Cardiac muscle cell (in vitro differentiated cells and primary cell): Measurements from ENCODE around the gene IFNGR1. TPM values are rescaled to one million over a fixed set of nuclear protein-coding genes. Genes with fewer than 3 reads are reported as not detected.
A peak's percentile ranks its signal among the peaks of the same experiment; 100 is the strongest.

Experiments used
- DNase-seq, 2 donors: peaks; one replicate each; pipeline versions ENCODE4 v3.0.0 to v3.0.0-alpha.2; 2010 to 2017; ENCODE audit warnings: low read depth in 1 of 2, low spot score in 1 of 2
- H3K27ac ChIP-seq: fragments of 200-600 bp; sonication (generic); 2 replicates; pipeline ENCODE4 v1.5.1; 2016
- H3K27me3 ChIP-seq: fragments of 200-600 bp; sonication (generic); 2 replicates; pipeline ENCODE4 v1.6.0; 2016; ENCODE audit warnings: control low read depth
- H3K36me3 ChIP-seq: fragments of 200-600 bp; sonication (generic); 2 replicates; pipeline ENCODE4 v1.5.1; 2016; ENCODE audit warnings: control low read depth
- H3K4me1 ChIP-seq: fragments of 200-600 bp; sonication (generic); 2 replicates; pipeline ENCODE4 v1.8.1; 2017; ENCODE audit warnings: low read depth, mild to moderate bottlenecking, mixed run types
- H3K4me3 ChIP-seq: fragments of 200-600 bp; sonication (generic); 2 replicates; pipeline ENCODE4 v1.5.1; 2016; ENCODE audit warnings: mild to moderate bottlenecking
- H3K9me3 ChIP-seq: fragments of 200-600 bp; sonication (generic); 2 replicates; pipeline ENCODE4 v1.5.1; 2017; ENCODE audit warnings: low read depth, mild to moderate bottlenecking, control low read depth
- polyA plus RNA-seq: library from polyadenylated mRNA; unstranded; fragments of >200 nt; fragmentation: Nextera tagmentation; extraction: Ambion mirVana; gene quantifications from 2 replicates; pipeline ENCODE4 v1.2.1, GENCODE V29; 2016
- total RNA-seq: library from RNA; depleted of rRNA; stranded (reverse); fragments of >200 nt; gene quantifications from 2 replicates; pipeline ENCODE4 v1.2.3, GENCODE V29; 2016
- TF ChIP-seq, protein P1 (sequence below): IDR thresholded peaks from 2 replicates; pipeline ENCODE4 v1.5.1; 2012; ENCODE audit warnings: low read depth, mild to moderate bottlenecking, low read length

The IFNGR1 gene
- total and polyA plus RNA-seq, 2 experiments from 2014 or later, result 23.2 to 36.9 TPM

- DNase-seq, result peak in 1 of 2 donors; percentile 3
- no peaks in the 10 kb centered on the region for H3K36me3 ChIP-seq
- no peaks in the 10 kb centered on the region for H3K9me3 ChIP-seq
- TF ChIP-seq, protein P1, sequence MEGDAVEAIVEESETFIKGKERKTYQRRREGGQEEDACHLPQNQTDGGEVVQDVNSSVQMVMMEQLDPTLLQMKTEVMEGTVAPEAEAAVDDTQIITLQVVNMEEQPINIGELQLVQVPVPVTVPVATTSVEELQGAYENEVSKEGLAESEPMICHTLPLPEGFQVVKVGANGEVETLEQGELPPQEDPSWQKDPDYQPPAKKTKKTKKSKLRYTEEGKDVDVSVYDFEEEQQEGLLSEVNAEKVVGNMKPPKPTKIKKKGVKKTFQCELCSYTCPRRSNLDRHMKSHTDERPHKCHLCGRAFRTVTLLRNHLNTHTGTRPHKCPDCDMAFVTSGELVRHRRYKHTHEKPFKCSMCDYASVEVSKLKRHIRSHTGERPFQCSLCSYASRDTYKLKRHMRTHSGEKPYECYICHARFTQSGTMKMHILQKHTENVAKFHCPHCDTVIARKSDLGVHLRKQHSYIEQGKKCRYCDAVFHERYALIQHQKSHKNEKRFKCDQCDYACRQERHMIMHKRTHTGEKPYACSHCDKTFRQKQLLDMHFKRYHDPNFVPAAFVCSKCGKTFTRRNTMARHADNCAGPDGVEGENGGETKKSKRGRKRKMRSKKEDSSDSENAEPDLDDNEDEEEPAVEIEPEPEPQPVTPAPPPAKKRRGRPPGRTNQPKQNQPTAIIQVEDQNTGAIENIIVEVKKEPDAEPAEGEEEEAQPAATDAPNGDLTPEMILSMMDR, result no peak
- no peaks in the 10 kb centered on the region for H3K27me3 ChIP-seq
- H3K4me1 ChIP-seq, result no peaks in the 10 kb centered on the region
- H3K4me3 ChIP-seq, result no peak overlapping the region
- H3K27ac ChIP-seq, result no peak overlapping the region
Measured at GRCh38 chr6:137161949-137162348, 57.2 kb downstream of the IFNGR1 start.

DNA sequence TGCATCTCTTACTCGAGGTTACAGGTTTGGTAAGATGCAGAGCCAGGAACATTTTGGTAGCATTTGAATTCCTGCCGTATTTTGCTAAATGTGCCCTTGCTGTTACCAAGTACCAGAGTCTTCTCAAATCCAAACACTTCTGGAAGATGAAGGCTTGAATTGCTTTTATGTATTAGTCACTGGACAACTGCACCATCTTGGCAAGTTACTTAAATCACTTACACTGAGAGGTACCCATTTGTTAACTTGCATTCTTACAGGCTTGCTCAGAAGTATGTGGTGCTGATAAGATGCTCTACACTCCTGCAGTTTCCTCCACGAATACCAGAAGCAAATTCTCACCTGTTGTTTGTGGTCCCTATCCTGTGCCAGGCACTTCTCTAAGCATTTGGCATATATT is 58.4 kb downstream of the IFNGR1 start:
- Histone ChIP-seq H3K4me3 (no peak overlapping the region), H3K36me3 (no peaks in the 10 kb centered on the region), H3K27me3 (no peaks in the 10 kb centered on the region), H3K9me3 (no peaks in the 10 kb centered on the region), H3K27ac (no peak overlapping the region), H3K4me1 (no peaks in the 10 kb centered on the region)
- TF ChIP-seq, protein P1, result no peak
- DNase-seq, result peak in 1 of 2 donors; percentile 38

DNA sequence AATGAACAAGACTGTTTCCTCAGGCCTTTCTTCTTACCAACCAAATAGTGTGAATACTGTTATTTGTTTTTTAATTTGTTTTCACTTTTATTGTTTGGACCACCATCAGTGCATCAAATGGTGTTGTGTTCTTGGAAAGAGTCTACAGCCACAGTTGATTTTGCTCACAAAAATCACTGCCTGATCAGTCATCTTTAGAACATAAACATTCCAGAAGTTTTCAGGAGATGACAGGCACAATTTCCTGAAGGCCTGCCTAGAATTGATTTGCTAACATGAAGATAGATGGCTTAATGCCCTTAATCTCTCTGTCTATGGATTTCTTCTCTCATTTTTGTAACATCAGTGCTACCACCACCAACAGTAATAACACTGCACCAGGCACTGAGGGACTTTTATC is 59.3 kb downstream of the IFNGR1 start:
- no peaks in the 10 kb centered on the region for H3K27me3 ChIP-seq
- TF ChIP-seq, protein P1, result no peak
- no peaks in the 10 kb centered on the region for H3K36me3 ChIP-seq
- H3K9me3 ChIP-seq, result no peaks in the 10 kb centered on the region
- no peak overlapping the region for H3K4me3 ChIP-seq
- no peaks in the 10 kb centered on the region for H3K4me1 ChIP-seq
- no peak overlapping the region for H3K27ac ChIP-seq
- DNase-seq, result no peak

DNA sequence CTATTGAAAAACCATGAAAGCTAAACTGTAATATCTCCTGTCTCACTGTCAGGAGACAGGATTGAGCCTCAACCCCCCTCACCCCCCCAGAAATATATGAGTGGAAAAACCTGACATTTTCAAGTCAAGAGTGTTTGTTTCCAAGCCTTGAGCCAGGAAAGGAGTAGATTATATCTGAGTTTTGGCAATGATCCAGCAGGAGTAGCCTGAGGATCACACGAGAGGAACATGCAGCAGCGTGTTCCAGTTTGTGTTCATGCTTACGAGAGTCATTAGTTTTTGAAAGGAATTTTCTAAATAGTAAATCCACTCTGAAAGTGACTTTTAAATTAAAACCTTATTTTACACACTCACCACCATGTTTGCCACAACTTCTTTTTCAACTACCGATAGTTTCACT is 61.6 kb downstream of the IFNGR1 start:
- Histone ChIP-seq H3K4me1 (no peaks in the 10 kb centered on the region), H3K4me3 (no peak overlapping the region), H3K36me3 (no peaks in the 10 kb centered on the region), H3K27me3 (no peaks in the 10 kb centered on the region), H3K9me3 (no peaks in the 10 kb centered on the region), H3K27ac (no peak overlapping the region)
- TF ChIP-seq, protein P1, result no peak
- DNase-seq, result peak in 1 of 2 donors; percentile 23

- H3K4me1 ChIP-seq, result no peaks in the 10 kb centered on the region
- TF ChIP-seq, protein P1, result no peak
- H3K36me3 ChIP-seq, result no peaks in the 10 kb centered on the region
- H3K27ac ChIP-seq, result no peak overlapping the region
- no peak overlapping the region for H3K4me3 ChIP-seq
- no peaks in the 10 kb centered on the region for H3K9me3 ChIP-seq
- H3K27me3 ChIP-seq, result no peaks in the 10 kb centered on the region
- no peak for DNase-seq
Measured at GRCh38 chr6:137156650-137157049, 62.5 kb downstream of the IFNGR1 start.

DNA sequence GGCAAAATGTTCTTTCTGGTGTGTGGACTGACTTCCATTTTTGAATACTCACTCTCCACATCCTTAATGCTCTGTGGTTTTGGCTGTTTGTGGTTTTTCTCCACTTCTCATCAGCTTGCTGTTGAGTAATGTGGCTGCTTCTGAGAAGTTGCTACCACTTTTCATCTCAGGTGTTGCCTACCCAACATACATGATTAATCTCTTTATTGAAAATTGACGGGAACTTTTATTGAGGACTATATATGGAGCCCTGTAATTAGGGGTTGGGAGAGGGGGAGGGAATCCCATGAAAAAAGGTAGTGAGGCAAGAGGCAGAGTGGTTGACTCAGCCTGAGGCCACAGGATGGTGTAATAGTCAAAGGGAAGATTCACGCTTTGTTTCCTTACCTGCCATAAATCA is 63.4 kb downstream of the IFNGR1 start:
- H3K27ac ChIP-seq, result no peak overlapping the region
- H3K4me3 ChIP-seq, result no peak overlapping the region
- peak in 1 of 2 donors; percentile 60 for DNase-seq
- no peaks in the 10 kb centered on the region for H3K36me3 ChIP-seq
- no peaks in the 10 kb centered on the region for H3K27me3 ChIP-seq
- TF ChIP-seq, protein P1, result no peak
- no peaks in the 10 kb centered on the region for H3K4me1 ChIP-seq
- H3K9me3 ChIP-seq, result no peaks in the 10 kb centered on the region
